ENCODE measurements around the gene BDKRB2.

BDKRB2 gene

DNA sequence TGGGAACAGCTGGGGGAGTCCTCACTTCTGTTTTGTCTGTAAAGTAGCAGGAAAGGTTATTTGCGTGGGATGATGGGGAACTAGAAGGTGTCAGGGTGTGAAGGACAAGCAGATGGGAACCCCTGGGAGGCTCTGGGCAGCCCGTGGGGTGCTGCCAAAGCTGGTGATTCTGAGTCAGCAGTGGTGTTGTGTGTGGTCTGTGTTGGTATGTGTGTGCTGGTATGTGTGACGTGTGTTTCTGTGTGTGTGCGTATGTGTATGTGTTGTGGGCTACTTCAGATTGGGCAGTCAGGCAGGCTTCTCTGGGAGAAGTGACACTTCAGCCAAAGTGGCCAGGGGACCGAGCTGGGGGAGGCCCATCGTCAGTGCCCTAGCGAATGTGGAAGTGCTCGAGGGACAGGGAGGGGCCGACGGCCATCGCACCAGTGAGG is 15.3 kb upstream of the BDKRB2 start:
- TF ChIP-seq, protein P1, sequence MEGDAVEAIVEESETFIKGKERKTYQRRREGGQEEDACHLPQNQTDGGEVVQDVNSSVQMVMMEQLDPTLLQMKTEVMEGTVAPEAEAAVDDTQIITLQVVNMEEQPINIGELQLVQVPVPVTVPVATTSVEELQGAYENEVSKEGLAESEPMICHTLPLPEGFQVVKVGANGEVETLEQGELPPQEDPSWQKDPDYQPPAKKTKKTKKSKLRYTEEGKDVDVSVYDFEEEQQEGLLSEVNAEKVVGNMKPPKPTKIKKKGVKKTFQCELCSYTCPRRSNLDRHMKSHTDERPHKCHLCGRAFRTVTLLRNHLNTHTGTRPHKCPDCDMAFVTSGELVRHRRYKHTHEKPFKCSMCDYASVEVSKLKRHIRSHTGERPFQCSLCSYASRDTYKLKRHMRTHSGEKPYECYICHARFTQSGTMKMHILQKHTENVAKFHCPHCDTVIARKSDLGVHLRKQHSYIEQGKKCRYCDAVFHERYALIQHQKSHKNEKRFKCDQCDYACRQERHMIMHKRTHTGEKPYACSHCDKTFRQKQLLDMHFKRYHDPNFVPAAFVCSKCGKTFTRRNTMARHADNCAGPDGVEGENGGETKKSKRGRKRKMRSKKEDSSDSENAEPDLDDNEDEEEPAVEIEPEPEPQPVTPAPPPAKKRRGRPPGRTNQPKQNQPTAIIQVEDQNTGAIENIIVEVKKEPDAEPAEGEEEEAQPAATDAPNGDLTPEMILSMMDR (IDR thresholded peaks at IDR 0.05; ENCODE audit: low read depth, low read length): no peak
- H3K27ac ChIP-seq: no peak overlapping the region
- no peak for DNase-seq

DNA sequence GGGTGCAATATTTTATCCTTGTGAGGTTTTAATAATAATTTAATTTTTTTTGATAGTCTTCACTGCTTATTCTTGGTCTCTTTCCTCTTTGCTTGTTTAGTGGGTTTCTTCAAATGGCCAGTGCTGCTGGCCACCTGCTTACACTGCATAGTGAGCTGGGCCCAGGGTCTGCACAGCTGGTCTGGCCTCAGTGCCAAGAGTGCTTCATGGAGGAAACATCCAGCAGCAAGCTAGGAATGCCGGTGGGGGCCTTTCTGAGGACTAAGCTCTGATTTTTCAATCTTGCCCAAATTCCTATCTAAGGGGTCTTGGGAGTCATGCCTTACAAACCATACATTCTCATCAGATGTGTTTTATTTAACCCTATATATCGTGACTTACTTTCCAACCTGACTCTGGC is 13.3 kb upstream of the BDKRB2 start:
- no peak overlapping the region for H3K4me3 ChIP-seq (ENCODE audit: low read depth, low read length)
- TF ChIP-seq, protein P1 (IDR thresholded peaks at IDR 0.05; ENCODE audit: low read depth, low read length): no peak
- H3K27ac ChIP-seq: no peak overlapping the region
- no peaks in the 10 kb centered on the region for H3K9me3 ChIP-seq (ENCODE audit: severe bottlenecking)
- DNase-seq: no peak
- no peaks in the 10 kb centered on the region for H3K27me3 ChIP-seq (ENCODE audit: insufficient read depth, low read depth, severe bottlenecking)
- H3K36me3 ChIP-seq: no peaks in the 10 kb centered on the region

More for the DNA sequence above, 15.3 kb upstream of the BDKRB2 start:
- Histone ChIP-seq H3K27me3 (ENCODE audit: insufficient read depth, low read depth, severe bottlenecking) (no peaks in the 10 kb centered on the region), H3K9me3 (ENCODE audit: severe bottlenecking) (no peaks in the 10 kb centered on the region), H3K36me3 (no peaks in the 10 kb centered on the region), H3K4me3 (ENCODE audit: low read depth, low read length) (no peak overlapping the region)

DNA sequence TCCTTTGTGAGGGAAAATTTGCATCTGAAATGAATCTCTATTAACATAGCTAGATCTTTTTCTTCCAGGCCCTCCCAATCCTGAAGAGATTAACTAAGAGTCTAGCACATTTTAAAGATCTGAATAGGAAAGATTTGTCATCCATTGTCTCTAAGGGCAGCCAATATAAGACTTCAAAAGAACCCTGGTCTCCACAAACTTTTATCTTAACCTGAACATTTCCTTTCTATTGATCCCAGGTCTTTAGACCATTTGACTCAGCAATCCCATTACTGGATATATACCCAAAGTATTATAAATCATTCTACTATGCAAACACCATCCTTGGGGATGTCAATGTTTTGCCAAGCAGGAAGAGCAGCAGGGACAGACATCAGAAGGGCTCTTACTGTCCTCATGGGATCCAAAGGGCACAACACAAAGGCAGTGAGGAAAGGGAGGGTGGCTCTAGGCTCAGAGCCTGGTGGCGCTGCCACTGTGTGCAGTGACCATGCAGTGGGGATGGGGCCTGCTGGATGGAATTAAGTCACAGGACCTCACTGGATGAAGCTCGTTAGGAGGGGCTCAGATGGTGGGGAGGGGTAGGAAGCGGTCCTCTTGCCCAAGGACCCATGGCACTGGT is 12.7 kb upstream of the BDKRB2 start:
- H3K4me3 ChIP-seq (ENCODE audit: low read depth, low read length): no peak overlapping the region
- DNase-seq: no peak

DNA sequence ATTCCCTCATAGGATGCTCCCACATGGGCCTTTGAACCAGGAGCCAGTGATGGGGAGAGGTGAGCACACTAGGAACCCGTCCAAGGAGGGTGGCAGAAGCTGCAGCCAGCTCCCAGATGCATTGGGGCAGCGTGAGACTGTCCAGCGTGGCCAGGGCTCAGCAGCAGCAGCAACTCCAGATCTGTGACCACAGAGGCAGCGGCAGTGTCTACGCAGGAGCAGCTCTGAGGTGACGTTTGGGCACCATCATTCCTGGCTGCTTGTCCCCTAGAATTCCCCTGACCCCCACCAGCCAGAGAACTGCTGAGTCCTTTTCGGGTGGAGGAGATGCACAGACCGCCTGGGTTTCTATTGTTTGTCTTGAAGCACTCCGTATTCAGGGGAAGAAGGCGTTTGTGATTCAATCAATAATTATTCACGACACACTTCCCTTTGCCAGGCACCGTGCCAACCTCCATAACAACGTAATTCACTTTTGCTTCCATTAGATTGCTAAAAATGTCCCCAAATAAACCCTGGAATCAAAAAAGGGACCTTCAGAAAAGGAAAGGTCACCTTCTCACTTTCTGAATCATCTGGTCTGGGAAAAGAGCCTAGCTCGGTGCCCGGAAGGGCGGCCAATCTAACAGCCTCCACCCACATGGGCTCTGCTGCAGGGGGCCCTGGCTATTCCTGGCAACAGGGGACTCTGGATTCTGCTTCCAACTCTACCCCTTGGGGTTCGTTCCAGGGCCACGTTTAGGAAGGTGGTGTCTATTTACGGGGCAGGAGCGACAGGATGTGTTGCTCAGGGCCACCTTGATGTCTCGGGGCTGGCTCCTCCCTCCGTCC is 11.4 kb upstream of the BDKRB2 start:
- Histone ChIP-seq H3K36me3 (no peaks in the 10 kb centered on the region), H3K27me3 (ENCODE audit: insufficient read depth, low read depth, severe bottlenecking) (no peaks in the 10 kb centered on the region), H3K4me3 (ENCODE audit: low read depth, low read length) (no peak overlapping the region), H3K27ac (no peak overlapping the region), H3K9me3 (ENCODE audit: severe bottlenecking) (no peaks in the 10 kb centered on the region)
- TF ChIP-seq, protein P1 (IDR thresholded peaks at IDR 0.05; ENCODE audit: low read depth, low read length): no peak
- DNase-seq: no peak

More for the DNA sequence above, 12.7 kb upstream of the BDKRB2 start:
- no peaks in the 10 kb centered on the region for H3K9me3 ChIP-seq (ENCODE audit: severe bottlenecking)
- no peak overlapping the region for H3K27ac ChIP-seq
- TF ChIP-seq, protein P1 (IDR thresholded peaks at IDR 0.05; ENCODE audit: low read depth, low read length): no peak
- H3K27me3 ChIP-seq (ENCODE audit: insufficient read depth, low read depth, severe bottlenecking): no peaks in the 10 kb centered on the region
- H3K36me3 ChIP-seq: no peaks in the 10 kb centered on the region

DNA sequence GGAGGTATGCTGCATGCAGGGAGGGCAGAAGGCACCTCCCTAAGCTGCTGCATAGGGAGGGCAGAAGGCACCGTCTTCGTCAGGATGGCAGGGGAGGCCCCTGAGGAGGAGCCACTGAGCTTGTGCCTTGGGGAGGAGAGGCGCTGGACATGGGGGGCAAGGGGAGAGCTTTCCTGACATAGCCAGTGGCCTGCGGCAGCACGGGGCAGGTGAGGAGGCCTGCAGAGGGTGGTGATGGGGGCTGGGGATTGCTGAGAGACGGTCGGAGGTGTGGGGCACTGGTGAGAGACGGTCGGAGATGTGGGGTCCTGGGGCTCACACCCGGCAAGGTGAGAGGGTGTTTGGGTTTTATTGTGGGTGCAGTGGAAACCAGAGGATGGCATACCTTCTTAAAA is 10.4 kb upstream of the BDKRB2 start:
- TF ChIP-seq, protein P1 (IDR thresholded peaks at IDR 0.05; ENCODE audit: low read depth, low read length): no peak
- Histone ChIP-seq H3K27ac (no peak overlapping the region), H3K27me3 (ENCODE audit: insufficient read depth, low read depth, severe bottlenecking) (no peaks in the 10 kb centered on the region), H3K4me3 (ENCODE audit: low read depth, low read length) (no peak overlapping the region), H3K9me3 (ENCODE audit: severe bottlenecking) (no peaks in the 10 kb centered on the region), H3K36me3 (no peaks in the 10 kb centered on the region)
- no peak for DNase-seq

Data from WERI-Rb-1 (cell line).